Stimulated activated CD8-positive, alpha-beta memory T cell treated with anti-CD3 and anti-CD28 coated beads, Interleukin-12 subunit alpha, Interleukin-12 subunit beta, amount 100 ng/mL, for 24 hours (primary cell): ENCODE measurements around the gene MAP3K21.

Source experiments
- DNase-seq: peaks from one replicate; pipeline ENCODE4 v3.0.0-alpha.2; 2020; ENCODE audit errors: extremely low read depth

MAP3K21 gene

GRCh38 chr1:233327651-233328141, at the start of gene MAP3K21:
Gene MAP3K21, plus strand, starts transcription at chr1:233327724. Its CDS starts 305 bp downstream, at chr1:233328029.
- no peak for DNase-seq

DNA sequence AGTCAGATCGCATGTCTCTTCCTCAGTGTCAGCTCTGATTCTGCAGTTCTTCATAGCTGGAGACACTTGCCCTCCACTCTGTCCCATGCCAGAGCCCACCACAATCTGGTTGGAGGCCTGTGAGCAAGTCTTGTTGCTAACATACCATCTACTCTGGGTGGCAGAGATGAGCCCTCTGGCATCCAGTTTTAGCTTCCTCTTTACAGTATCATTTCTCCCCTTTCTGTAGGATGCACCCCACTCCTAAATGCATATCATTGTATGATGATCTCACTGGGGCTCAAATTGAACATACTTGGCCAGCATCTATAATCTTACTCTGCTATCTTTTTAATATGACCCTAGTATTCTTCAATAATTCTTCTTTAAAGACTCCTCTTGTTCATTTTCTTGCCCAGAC, 48.9 kb upstream of the MAP3K21 start:
- no peak for DNase-seq

GRCh38 chr1:233279971-233280370, 47.6 kb upstream of the MAP3K21 start:
- no peak for DNase-seq

GRCh38 chr1:233281711-233282581, 45.6 kb upstream of the MAP3K21 start:
- DNase-seq = peak; percentile 0

- no peak for DNase-seq
Measured at GRCh38 chr1:233282582-233282886, 45.0 kb upstream of the MAP3K21 start.

DNA sequence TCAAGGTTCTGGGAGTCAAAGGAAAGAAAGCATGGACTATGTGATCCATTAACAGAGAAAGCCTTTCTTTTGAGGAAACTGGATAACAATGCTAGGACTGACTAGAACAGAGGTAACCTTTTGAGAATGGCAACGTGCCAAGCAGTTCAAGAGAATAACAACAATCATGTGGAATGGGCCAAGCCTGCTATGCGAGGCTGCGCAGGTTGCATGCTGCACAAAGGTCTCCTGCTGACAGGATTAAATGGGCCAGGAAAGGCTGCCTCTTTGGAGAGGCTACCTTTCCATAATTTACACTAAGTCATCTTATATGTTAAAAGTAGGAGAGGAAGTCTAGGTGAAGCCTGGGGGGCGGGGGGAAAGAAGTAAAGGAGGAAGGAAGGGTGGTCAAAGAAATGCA, 37.8 kb upstream of the MAP3K21 start:
- DNase-seq = no peak

DNA sequence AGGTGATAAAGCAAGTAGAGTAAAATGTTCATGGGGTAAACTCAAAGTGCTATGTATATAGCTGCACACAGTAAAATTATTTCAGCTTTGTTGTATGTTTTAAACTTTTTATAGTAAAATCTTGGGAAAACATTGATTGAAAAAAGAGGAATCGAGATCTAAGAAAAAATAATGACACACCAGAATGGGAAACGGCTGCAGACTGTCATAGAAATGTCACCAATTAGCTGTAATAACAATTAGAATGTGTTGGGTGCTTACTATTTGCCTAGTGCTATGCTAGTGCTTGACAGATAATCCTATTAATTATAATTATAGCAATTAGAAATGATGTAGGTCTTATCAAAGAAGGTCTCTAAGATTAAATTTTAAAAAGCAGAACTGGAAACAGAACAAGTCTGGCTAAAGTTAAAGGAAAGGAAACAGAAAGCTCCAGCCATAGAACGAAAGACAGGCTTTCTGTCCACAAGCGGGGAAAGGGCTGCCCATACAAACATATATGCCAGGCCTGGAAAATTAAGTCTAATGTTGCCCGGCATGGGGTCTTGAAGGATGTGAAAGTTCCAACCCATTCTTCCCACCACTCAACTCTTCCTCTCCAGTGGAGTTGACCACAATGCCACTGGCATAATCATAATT, 37.0 kb upstream of the MAP3K21 start:
- DNase-seq = no peak

DNA sequence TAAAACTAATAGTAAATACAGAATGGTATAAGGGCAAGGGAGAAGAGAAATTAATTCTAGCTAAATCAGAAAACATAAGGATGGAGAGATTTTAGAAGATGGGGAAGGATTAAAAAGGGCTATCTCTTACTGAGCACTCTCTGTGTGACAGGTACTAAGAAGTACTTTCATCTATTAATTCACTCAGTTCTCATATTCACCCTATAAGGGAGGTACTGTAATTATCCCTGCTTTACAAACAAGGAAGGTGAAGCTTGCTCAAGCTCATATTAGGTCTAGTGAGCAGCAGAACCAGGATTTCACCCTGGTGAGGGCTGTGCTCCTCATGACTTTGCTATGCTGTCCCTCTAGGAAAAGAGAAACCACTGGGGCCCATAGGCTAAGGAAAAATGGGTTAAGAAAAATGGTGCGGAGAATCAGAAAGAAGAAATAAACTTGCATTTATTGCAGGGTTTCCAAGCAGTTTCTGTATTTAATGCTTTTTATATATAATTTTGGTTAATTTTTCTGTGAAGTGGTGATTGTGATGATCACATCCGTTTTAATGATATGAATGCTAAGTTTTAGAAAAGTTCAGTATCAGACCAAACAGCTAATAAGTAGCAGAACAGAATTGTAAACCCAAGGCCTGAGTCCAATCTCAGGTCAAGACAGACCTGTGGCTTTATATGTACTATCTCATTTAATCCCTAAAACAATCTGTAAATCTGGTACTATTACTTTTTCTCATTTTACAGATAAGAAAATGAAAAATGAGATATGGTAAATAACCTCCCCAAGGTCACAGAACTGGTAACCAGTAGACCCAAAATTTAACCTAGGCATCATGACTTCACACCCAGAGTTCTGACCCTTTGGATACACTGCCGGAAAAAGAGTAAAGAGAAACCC, 33.7 kb upstream of the MAP3K21 start:
- no peak for DNase-seq

- DNase-seq = no peak
Measured at GRCh38 chr1:233294913-233295236, 32.6 kb upstream of the MAP3K21 start.

DNA sequence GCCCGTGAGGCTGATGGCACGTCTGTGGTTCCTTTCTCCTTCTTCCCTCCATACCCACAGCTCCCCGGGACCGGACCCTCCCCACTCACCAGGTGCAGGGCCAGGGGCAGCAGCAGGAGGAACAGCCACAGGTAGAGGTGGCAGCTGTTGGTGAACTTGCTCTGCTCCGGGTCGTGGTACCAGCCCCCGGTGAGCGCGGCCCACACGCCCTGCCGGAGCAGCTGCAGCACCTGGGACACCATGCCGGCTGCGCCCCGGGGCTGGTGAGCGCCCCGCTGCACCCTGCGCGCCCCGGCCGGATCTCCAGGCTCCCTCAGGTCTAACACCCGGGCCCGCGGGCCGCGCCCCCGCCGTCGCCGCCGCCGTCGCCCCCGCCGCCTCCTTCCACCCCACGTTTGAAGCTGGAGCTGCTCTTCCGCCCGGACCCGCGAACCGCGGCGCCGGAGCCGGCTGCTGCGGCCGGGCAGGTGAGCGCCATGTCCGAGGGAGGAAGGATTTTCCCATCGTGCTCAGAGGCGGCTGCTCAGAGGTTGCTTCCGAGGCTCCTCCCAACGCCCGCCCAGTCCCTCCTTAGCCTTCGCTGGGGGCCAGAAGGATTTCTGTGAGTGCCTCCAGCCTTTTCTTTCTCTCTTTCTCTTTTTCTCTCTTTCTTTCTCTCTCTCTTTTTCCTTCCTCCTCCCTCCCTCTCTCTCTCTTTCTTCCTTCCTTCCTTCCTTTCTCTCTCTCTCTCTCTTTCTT, 32.1 kb upstream of the MAP3K21 start, which contains the start of gene PCNX2:
PCNX2 (minus strand) TSS at position 489 of the 738 bp plus-strand sequence; CDS start at position 242, 247 bp downstream.
- DNase-seq = peak; percentile 33

GRCh38 chr1:233295975-233296322, 31.6 kb upstream of the MAP3K21 start:
- DNase-seq = no peak

DNA sequence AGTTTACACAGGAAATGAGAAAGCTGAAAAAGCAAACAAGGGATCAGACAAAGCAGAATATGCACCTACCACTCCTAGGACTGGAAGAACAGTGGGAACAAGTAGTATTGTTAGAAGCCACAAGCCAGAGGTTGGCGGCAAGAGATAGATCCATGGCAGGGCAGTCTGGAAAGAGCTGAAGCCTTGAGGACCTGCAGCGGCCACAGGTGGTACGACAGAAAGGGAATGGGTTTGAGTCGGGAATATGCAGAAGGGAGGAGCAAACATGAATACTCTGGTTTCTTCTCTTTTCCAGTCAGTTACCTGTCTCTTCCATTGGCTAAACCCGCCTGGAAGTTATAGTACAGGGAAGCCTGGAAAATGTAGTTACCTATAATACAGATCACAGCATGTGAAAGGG, 28.1 kb upstream of the MAP3K21 start:
- DNase-seq = no peak

- no peak for DNase-seq
Measured at GRCh38 chr1:233300326-233300725, 27.2 kb upstream of the MAP3K21 start.

DNA sequence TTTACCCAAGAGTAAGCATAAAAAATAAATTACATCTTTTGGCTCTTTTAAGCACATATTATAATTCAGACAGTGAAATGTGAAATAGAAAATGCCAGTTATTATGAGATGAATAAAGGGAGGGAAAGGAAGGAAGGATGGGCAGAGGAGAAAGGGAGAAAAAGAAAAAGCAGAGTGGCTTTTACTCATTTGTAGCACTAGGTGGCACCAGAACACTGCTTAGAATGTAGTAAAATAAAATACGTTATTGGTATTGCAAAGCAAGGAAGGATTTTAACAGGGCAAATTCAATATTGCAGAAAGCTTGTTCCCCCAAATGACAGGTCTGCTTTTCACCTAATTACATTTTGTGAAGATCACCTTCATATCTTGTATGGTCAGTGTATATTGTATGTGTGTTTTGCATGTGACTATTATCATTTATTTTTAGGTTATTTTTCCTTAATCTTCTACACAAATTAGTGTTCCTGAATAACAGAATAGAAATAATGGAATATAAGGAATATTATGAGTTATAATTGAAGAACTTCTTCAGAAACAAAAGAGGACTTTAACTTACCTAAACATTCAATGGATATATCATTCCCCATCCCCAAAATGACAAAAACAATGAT, 22.9 kb upstream of the MAP3K21 start:
- DNase-seq = no peak

DNA sequence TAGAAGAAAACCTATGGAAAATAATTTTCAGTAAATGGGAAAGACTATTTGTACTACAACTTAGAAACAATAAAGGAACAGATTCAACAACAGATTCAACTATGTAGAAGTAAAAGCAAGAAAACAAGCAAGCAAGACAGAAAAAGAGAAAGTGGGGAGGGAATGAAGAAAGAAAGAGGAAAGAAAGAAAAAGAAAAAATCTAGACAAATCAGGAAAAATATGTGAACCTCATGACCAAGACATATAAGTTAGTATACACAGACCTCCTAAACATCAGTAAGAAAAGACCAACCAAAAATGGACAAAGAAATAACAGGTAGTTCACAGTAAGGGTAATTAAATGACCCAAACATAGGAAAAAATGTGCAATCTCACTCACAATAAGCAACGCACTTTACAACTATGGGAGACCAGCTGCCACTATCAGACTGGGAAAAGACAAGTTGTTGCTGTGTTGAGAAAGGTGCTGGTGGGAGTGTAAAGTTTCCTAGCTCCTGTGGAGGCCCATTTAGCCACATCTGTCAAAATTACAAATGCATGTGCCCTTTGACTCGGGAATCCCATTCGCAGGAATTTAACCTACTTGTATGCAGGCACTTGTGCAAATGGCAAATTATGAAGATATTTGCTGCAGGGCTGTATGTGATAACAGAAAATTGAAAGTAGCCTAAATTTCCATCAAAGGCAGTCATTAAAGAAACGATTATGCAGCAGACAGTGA, 13.9 kb upstream of the MAP3K21 start:
- DNase-seq = no peak

DNA sequence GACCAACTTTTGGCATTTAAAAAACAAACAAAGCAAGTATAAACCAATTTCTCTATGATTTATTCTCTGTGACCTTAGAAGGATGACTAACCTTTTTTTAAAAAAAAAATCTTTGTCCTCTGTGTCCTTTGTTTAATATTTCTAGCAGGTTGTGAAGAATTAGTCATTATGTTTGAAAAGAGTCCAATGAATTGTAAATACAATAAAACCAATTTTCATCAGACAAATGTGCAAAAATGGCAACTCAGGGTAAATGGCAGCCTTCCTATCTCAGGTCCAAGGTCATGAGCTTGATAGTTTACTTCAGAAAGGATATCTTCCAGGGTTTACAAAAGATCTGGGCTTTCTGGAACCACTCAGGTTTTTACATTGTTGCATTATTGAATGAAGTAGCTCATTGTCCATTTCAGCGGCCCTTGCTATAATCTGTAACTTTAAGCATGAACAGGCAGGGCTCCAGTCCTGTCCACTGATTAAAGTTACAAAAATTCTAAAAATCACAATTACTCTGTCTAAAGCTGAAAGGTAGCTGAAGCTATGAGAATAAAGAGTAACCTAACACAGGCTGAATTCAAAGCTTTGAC, 11.7 kb upstream of the MAP3K21 start:
- DNase-seq = no peak

DNA sequence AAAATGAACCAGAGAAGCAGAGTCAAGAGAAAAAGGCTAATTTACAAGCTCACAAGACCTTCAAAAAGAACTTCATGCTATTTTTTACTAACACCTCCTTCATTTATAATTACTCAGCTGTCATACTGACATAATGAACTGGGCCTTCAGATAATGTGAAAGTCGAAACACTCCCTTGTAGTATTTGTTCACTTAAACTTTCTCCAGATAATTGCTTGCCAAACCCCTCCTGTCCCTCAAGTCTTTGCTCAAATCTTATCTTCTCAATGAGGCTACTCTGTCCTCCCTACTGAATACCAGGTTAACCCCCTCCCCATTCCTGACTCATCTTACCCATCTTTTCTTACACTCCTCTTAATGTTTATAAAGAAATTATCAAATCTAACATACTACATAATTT, 11.1 kb upstream of the MAP3K21 start:
- no peak for DNase-seq

DNA sequence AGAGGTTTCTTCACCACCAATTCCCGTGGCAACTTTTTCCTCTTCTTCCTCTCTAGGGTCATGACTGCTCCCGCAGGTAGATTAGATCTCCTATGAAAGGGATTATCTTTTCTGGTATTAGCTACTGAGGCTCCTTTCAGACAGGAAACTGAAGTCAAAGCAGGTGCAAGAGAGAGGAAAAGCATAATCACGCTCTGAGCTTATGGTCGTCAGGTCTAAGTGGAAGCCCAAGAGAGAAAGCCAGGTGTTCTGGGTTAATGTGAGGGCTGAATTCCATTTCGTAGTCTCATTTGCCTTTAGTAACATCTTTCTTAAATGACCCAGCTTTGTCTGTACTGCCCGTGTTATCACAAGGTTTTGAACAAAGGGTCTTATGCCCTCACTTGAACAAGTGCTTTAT, 8.3 kb upstream of the MAP3K21 start:
- DNase-seq = no peak

DNA sequence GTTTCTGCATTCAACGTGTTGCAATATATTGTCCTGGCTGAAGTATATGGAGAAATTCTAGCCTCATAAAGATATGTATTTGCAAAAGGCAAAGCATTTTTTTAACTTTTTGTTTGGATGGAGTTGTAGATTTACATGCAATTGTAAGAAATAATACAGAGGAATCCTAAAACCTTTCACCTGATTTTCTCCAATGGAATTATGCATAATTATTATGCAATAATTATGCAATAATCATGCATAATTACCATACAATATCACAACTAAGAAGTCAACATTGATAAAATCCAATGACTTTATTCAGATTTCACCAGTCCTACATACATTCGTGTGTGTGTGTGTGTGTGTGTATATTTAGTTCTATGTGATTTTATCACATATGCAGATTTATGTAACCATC, 7.5 kb upstream of the MAP3K21 start:
- no peak for DNase-seq

- DNase-seq = no peak
Measured at GRCh38 chr1:233323718-233324117, 3.8 kb upstream of the MAP3K21 start.
